Parathyroid adenoma (tissue), 2 donors: ENCODE results near the gene ACAA2.

Experiments used
- H2AFZ ChIP-seq: fragments of 300-600 bp; sonication (generic); one replicate; pipeline ENCODE4 v1.7.0; 2017; ENCODE audit warnings: antibody characterized with exemption, mild to moderate bottlenecking
- H3K27ac ChIP-seq: fragments of 300-600 bp; sonication (generic); one replicate; pipeline ENCODE4 v1.7.0; 2017
- H3K27me3 ChIP-seq: fragments of 300-600 bp; sonication (generic); one replicate; pipeline ENCODE4 v1.7.0; 2017; ENCODE audit warnings: low read length; ENCODE audit not compliant: control insufficient read depth, insufficient read depth
- H3K36me3 ChIP-seq: fragments of 300-600 bp; sonication (generic); one replicate; pipeline ENCODE4 v1.7.0; 2017; ENCODE audit warnings: low read length; ENCODE audit not compliant: control insufficient read depth, insufficient read depth
- H3K4me1 ChIP-seq: fragments of 300-600 bp; sonication (generic); one replicate; pipeline ENCODE4 v1.7.0; 2017; ENCODE audit warnings: control low read depth
- H3K4me2 ChIP-seq: fragments of 300-600 bp; sonication (generic); one replicate; pipeline ENCODE4 v1.7.0; 2017; ENCODE audit warnings: low read length
- H3K4me3 ChIP-seq: fragments of 300-600 bp; sonication (generic); one replicate; pipeline ENCODE4 v1.7.0; 2017; ENCODE audit warnings: low read depth, low read length
- H3K79me2 ChIP-seq: fragments of 300-600 bp; sonication (generic); one replicate; pipeline ENCODE4 v1.7.0; 2017; ENCODE audit warnings: control low read depth
- H3K9ac ChIP-seq: fragments of 300-600 bp; sonication (generic); one replicate; pipeline ENCODE4 v1.7.0; 2017; ENCODE audit warnings: mild to moderate bottlenecking
- H3K9me3 ChIP-seq: fragments of 300-600 bp; sonication (generic); one replicate; pipeline ENCODE4 v1.7.0; 2017; ENCODE audit warnings: low read length; ENCODE audit not compliant: control insufficient read depth
- TF ChIP-seq, protein P1 (sequence below): fragments of 300-600 bp; sonication (generic); IDR thresholded peaks from one replicate; pipeline ENCODE4 v1.7.0; 2017; ENCODE audit warnings: antibody characterized with exemption, mild to moderate bottlenecking
- donor health status: primary hyperparathyroidism.

Gene ACAA2

DNA sequence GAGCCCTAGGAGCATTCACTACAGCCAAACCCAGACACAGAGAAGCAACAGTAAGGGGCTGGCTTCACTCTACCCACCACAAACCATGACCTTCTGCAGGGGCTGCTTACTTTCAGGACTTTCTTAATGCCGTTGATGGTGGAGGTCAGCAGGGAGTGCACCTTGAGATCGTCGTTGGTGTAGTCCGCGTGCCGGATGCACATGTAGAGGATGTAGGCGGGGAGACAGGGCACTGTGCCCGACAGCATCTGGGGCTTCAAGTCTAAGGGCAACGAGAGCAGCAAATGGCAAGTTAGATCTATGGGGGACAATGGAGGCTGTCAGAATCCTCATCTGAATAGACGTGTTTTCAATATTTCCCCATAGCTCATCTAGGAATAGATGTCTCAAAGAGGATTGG lies 29.8 kb upstream of the ACAA2 start:
- no peaks in the 10 kb centered on the region for H3K79me2 ChIP-seq
- TF ChIP-seq, protein P1, sequence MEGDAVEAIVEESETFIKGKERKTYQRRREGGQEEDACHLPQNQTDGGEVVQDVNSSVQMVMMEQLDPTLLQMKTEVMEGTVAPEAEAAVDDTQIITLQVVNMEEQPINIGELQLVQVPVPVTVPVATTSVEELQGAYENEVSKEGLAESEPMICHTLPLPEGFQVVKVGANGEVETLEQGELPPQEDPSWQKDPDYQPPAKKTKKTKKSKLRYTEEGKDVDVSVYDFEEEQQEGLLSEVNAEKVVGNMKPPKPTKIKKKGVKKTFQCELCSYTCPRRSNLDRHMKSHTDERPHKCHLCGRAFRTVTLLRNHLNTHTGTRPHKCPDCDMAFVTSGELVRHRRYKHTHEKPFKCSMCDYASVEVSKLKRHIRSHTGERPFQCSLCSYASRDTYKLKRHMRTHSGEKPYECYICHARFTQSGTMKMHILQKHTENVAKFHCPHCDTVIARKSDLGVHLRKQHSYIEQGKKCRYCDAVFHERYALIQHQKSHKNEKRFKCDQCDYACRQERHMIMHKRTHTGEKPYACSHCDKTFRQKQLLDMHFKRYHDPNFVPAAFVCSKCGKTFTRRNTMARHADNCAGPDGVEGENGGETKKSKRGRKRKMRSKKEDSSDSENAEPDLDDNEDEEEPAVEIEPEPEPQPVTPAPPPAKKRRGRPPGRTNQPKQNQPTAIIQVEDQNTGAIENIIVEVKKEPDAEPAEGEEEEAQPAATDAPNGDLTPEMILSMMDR = no peak
- no peak overlapping the region for H3K27ac ChIP-seq

DNA sequence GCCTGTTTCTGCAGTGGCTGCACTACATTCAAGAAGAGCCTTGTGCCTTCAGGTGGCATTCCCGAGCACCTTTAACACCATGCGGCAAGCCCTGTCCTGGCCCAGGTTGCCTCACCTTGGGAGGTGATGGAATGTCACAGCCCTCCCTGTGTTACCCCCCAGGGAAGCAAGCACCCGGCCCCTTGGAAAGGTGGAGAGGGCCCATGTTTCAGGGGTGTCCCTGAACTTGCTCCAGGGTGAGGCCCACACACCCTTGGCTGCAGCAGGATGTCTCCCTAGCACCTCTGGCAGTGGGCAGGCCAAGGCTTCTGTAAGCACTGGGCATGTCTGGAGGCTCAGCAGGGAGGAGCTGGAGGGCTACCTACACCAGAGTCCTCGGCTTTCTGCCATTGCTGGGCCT lies 29.3 kb upstream of the ACAA2 start:
- H3K79me2 ChIP-seq = no peaks in the 10 kb centered on the region
- TF ChIP-seq, protein P1 = no peak

More for the DNA sequence above, 29.8 kb upstream of the ACAA2 start:
- no peak overlapping the region for H2AFZ ChIP-seq
- no peaks in the 10 kb centered on the region for H3K9me3 ChIP-seq
- H3K4me2 ChIP-seq = no peak overlapping the region
- H3K36me3 ChIP-seq = no peaks in the 10 kb centered on the region
- no peaks in the 10 kb centered on the region for H3K4me1 ChIP-seq
- no peak overlapping the region for H3K9ac ChIP-seq
- H3K27me3 ChIP-seq = no peaks in the 10 kb centered on the region
- H3K4me3 ChIP-seq = no peak overlapping the region

DNA sequence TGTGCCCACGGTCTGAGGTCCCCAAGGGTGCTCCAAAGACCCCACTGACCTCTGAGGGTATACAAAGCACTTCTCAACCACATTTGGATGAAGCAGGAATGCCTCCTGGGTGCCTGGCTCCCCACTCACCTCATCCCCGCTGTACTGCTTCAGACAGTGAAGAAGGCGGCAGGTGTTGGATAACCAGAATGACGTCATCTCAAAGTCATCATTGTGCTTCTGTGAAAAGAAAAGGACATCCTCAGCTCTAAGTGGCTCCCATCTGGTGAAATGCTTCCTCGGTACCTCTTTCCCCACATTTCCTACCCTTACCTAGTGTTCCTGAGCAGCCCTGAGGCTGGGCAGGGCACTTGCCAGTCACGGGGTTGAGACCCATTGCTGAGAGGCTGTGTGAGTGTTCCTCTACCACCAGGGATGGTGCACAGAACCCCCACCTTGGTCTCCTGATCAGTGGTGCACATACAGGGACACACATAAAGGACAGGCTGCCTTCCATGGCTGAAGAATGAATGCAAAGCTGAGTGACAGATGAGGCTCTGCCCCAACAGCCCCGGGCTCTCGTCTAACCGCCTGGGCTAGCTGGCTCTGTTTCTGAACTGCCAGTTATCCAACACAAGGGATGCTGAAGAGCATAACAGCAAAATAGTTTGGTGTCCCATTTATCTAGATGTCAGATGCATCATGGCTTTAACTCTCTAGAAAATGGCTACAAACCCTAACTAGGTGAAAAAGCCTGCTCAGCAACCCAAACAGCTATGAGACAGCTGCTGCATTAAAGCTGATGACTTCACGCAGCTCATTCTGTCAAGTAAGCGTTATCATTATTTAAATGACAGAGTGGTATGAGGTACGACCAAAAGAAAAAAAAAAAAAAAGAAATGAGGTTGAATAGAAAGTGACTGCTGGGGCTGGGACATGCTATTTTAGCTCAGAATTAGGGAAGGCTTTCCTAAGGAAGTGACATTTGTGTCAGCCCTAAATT lies 28.2 kb upstream of the ACAA2 start:
- no peak overlapping the region for H3K4me2 ChIP-seq
- H3K9ac ChIP-seq = no peak overlapping the region
- TF ChIP-seq, protein P1 = no peak
- H3K27ac ChIP-seq = no peak overlapping the region
- H3K27me3 ChIP-seq = no peaks in the 10 kb centered on the region
- no peak overlapping the region for H2AFZ ChIP-seq
- no peaks in the 10 kb centered on the region for H3K4me1 ChIP-seq
- no peaks in the 10 kb centered on the region for H3K36me3 ChIP-seq
- no peaks in the 10 kb centered on the region for H3K9me3 ChIP-seq
- no peak overlapping the region for H3K4me3 ChIP-seq
- H3K79me2 ChIP-seq = no peaks in the 10 kb centered on the region

More for the DNA sequence above, 29.3 kb upstream of the ACAA2 start:
- Histone ChIP-seq H3K4me3 (no peak overlapping the region), H3K27me3 (no peaks in the 10 kb centered on the region), H3K9me3 (no peaks in the 10 kb centered on the region), H3K27ac (no peak overlapping the region), H3K9ac (no peak overlapping the region), H3K4me2 (no peak overlapping the region), H3K4me1 (no peaks in the 10 kb centered on the region), H2AFZ (no peak overlapping the region), H3K36me3 (no peaks in the 10 kb centered on the region)

DNA sequence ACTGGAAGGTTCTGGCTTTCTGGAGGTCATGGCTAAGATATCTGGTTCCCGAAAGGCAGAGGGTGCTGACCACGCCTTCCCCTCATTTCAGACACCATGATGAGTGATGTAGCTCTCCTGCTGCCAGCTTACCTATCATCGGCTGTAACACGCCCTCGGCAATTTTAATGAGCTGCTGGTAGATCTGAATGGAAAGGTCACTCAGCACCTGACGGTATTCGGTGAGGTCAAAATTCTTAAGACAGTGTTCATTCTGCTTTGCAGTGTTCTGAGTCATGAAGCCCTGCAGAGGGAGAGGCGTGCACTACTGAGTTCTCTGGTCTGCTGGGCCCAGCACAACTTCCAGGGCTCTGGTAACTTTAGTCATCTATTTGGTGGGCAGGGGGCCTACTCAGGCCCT lies 25.7 kb upstream of the ACAA2 start:
- H3K27me3 ChIP-seq = no peaks in the 10 kb centered on the region
- no peak overlapping the region for H3K4me3 ChIP-seq
- no peak overlapping the region for H3K27ac ChIP-seq
- TF ChIP-seq, protein P1 = no peak
- H3K36me3 ChIP-seq = no peaks in the 10 kb centered on the region
- no peaks in the 10 kb centered on the region for H3K9me3 ChIP-seq
- H3K4me1 ChIP-seq = no peaks in the 10 kb centered on the region
- H3K79me2 ChIP-seq = no peaks in the 10 kb centered on the region
- no peak overlapping the region for H3K4me2 ChIP-seq
- no peak overlapping the region for H3K9ac ChIP-seq
- no peak overlapping the region for H2AFZ ChIP-seq
